BE2C (cell line): ENCODE data around the gene PARM1. TPM values are rescaled to one million over a fixed set of nuclear protein-coding genes. Genes with fewer than 3 reads are reported as not detected.

Experiments used
- DNase-seq: peaks from one replicate; pipeline ENCODE4 v3.0.0-alpha.2; 2020
- H3K27me3 ChIP-seq: fragments of 250-450 bp; sonication (Bioruptor Pico); 2 replicates; pipeline ENCODE4 v1.5.1; 2020; ENCODE audit warnings: mild to moderate bottlenecking
- H3K36me3 ChIP-seq: fragments of 250-450 bp; sonication (Bioruptor Pico); 2 replicates; pipeline ENCODE4 v1.5.1; 2020; ENCODE audit warnings: mild to moderate bottlenecking
- H3K4me1 ChIP-seq: fragments of 250-450 bp; sonication (Bioruptor Pico); 2 replicates; pipeline ENCODE4 v1.5.1; 2020
- H3K4me3 ChIP-seq: 2 replicates; pipeline ENCODE4 v1.5.1; 2011; ENCODE audit warnings: low read depth, low read length
- H3K9me3 ChIP-seq: fragments of 250-450 bp; sonication (Bioruptor Pico); 2 replicates; pipeline ENCODE4 v1.5.1; 2020
- polyA plus RNA-seq: library from polyadenylated mRNA; unstranded; fragments of >200 nt; gene quantifications from one replicate; pipeline ENCODE4 v1.2.1, GENCODE V29; 2012; ENCODE audit warnings: low read depth, missing spikeins; ENCODE audit not compliant: insufficient read length, insufficient read depth
- TF ChIP-seq, protein P1 (sequence below): IDR thresholded peaks from 2 replicates; pipeline ENCODE4 v1.5.1; 2012; ENCODE audit warnings: mild to moderate bottlenecking, low read depth, low read length

The PARM1 gene, protein sequence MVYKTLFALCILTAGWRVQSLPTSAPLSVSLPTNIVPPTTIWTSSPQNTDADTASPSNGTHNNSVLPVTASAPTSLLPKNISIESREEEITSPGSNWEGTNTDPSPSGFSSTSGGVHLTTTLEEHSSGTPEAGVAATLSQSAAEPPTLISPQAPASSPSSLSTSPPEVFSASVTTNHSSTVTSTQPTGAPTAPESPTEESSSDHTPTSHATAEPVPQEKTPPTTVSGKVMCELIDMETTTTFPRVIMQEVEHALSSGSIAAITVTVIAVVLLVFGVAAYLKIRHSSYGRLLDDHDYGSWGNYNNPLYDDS
- polyA plus RNA-seq, result 1.4 TPM

DNA sequence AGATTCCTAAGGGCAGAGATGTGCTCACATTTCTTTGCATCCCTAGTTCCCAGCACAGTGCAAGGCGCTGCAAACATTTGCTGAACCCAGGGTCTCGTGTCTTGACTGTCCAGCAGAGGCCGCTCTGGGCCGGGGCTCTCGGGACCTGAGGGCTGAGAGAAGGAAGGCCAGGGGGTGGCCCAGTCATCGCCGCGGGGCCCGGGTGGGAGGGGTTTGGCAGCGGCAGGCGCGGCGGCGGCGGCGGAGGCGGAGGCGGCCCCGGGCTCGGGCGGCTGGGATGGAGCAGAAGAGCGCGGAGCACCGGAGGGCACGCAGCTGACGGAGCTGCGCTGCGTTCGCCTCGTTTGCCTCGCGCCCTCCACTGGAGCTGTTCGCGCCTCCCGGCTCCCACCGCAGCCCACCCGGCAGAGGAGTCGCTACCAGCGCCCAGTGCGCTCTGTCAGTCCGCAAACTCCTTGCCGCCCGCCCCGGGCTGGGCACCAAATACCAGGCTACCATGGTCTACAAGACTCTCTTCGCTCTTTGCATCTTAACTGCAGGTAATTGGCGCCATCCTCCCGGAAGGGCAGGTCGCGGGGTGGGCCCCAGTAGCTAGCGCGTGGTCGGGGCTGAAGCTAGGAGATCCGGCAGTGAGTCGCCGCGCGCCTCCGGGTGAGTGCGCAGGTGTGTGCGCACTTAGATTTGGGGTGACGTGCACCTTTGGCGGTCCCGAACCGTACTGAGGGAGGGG, at the start of gene PARM1:
PARM1 (plus strand) TSS at position 285 of the 730 bp plus-strand sequence; CDS start at position 497, 212 bp downstream.
- peak within 1 kb of the TSS; percentile 63 for H3K4me3 ChIP-seq
- H3K4me1 ChIP-seq, result peaks cover 8% of the 10 kb centered on the region; the same call in 1 of the 2 replicates
- H3K9me3 ChIP-seq, result no peaks in the 10 kb centered on the region
- H3K36me3 ChIP-seq, result no peaks in the 10 kb centered on the region
- peak; percentile 95 for DNase-seq
- TF ChIP-seq, protein P1, sequence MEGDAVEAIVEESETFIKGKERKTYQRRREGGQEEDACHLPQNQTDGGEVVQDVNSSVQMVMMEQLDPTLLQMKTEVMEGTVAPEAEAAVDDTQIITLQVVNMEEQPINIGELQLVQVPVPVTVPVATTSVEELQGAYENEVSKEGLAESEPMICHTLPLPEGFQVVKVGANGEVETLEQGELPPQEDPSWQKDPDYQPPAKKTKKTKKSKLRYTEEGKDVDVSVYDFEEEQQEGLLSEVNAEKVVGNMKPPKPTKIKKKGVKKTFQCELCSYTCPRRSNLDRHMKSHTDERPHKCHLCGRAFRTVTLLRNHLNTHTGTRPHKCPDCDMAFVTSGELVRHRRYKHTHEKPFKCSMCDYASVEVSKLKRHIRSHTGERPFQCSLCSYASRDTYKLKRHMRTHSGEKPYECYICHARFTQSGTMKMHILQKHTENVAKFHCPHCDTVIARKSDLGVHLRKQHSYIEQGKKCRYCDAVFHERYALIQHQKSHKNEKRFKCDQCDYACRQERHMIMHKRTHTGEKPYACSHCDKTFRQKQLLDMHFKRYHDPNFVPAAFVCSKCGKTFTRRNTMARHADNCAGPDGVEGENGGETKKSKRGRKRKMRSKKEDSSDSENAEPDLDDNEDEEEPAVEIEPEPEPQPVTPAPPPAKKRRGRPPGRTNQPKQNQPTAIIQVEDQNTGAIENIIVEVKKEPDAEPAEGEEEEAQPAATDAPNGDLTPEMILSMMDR, result peak; percentile 75
- peaks cover 17% of the 10 kb centered on the region for H3K27me3 ChIP-seq

DNA sequence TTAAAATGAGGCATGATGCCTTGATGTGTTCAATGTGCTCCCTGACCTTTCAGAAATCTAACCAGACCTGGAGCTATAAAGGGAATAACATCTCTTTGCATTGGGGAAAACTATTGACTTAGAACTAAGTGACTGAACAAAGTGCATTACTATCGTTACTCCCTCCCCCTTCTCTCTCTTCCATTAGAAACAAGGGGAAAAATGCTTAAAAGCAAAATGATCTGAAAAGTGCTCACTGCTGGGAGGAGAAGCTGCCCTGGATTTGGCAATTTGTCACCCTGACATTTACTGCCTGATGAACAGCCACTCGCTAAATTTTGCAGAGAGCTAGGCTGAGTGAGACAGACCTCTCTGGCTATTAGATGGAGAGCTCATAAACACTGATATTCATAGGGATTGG, 48.6 kb upstream of the PARM1 start:
- Histone ChIP-seq H3K9me3 (no peaks in the 10 kb centered on the region), H3K4me3 (no peak overlapping the region), H3K4me1 (no peaks in the 10 kb centered on the region), H3K27me3 (no peaks in the 10 kb centered on the region; the same call in 1 of the 2 replicates), H3K36me3 (no peaks in the 10 kb centered on the region)
- DNase-seq, result no peak
- TF ChIP-seq, protein P1, result no peak

DNA sequence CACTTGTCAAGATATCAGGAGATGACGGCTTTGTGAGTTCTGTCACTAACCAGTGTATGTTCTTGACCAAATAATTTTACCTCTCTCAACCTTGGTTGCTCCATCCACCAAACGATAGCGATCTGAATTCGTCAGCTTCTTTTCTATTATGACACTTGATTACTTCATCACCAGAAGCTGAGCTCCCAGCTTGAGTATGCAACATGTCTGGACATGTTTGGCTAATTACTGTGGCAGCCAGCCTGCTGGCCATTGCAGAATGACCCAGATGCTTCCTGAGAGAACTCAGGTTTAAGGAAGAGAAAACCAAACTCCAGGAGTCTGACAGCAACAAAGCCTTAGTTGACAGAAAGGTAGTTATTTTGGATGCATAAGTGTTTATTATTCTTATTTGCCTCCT, 46.4 kb upstream of the PARM1 start:
- no peaks in the 10 kb centered on the region for H3K9me3 ChIP-seq
- H3K4me3 ChIP-seq, result no peak overlapping the region
- no peak for DNase-seq
- H3K27me3 ChIP-seq, result no peaks in the 10 kb centered on the region; the same call in 1 of the 2 replicates
- TF ChIP-seq, protein P1, result no peak
- H3K4me1 ChIP-seq, result no peaks in the 10 kb centered on the region
- H3K36me3 ChIP-seq, result no peaks in the 10 kb centered on the region

DNA sequence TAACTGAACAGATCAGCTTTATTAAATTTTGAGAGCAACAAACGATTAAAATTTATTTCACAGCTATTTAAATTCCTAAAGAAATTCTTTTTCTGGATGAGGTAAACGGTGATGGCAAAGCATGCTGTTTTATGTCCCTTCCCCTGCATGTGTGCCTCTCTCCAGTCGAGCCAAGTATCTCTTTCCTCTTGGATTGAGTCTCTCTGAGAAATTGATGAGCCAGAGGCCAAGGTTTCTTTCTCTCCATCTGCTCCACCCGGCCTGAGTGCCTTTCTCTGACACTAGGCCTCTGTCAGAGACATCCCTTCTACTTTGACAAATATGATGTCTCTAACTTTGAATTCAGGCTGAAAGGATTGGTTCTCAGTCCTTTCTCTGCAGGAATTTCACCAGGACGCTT, 42.6 kb upstream of the PARM1 start:
- no peak for DNase-seq
- no peaks in the 10 kb centered on the region for H3K9me3 ChIP-seq
- no peaks in the 10 kb centered on the region; the same call in 1 of the 2 replicates for H3K27me3 ChIP-seq
- TF ChIP-seq, protein P1, result no peak
- no peak overlapping the region for H3K4me3 ChIP-seq
- H3K36me3 ChIP-seq, result no peaks in the 10 kb centered on the region
- H3K4me1 ChIP-seq, result no peaks in the 10 kb centered on the region

DNA sequence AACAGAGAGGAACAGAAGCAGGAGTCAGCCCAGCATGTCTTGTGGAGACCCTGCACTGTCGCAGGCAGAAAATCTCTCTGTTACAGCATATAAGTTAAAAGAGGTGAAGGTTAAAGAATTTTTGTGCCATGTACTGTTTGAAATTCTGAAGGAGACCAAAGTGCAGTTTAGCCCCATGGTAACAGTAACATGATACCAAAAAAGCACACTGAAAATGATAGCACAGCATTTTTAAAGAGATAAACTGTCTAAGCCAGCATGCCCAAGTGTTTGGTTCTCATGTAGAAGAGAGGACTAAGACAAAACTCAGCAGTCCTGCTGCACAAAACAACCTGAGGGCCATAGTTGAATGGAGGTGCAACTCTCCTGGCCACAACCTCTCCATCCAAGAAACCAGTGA, 41.9 kb upstream of the PARM1 start:
- Histone ChIP-seq H3K9me3 (no peaks in the 10 kb centered on the region), H3K4me1 (no peaks in the 10 kb centered on the region), H3K36me3 (no peaks in the 10 kb centered on the region), H3K4me3 (no peak overlapping the region), H3K27me3 (no peaks in the 10 kb centered on the region; the same call in 1 of the 2 replicates)
- TF ChIP-seq, protein P1, result no peak
- no peak for DNase-seq
